H9 (cell line): Measurements from ENCODE around the gene KCTD1. TPM values are rescaled to one million over a fixed set of nuclear protein-coding genes. Genes with fewer than 3 reads are reported as not detected.
A peak's percentile ranks its signal among the peaks of the same experiment; 100 is the strongest.

Experiments
- DNase-seq: peaks from one replicate; pipeline ENCODE4 v3.0.0-alpha.2; 2017
- H2AFZ ChIP-seq: one replicate; pipeline ENCODE4 v1.6.1; 2013; ENCODE audit warnings: mild to moderate bottlenecking, low read length, control low read depth, moderate library complexity
- H2AK5ac ChIP-seq: 2 replicates; pipeline ENCODE4 v1.6.1; 2013; ENCODE audit warnings: low read length, control low read depth, mixed read lengths; ENCODE audit not compliant: insufficient read length
- H2BK120ac ChIP-seq: one replicate; pipeline ENCODE4 v1.6.1; 2013; ENCODE audit warnings: low read depth, mild to moderate bottlenecking, low read length, control low read depth, inconsistent platforms; ENCODE audit not compliant: poor library complexity, severe bottlenecking
- H2BK12ac ChIP-seq: 2 replicates; pipeline ENCODE4 v1.6.1; 2013; ENCODE audit warnings: low read length, control low read depth, mixed read lengths, low read depth; ENCODE audit not compliant: insufficient read length
- H2BK15ac ChIP-seq: 2 replicates; pipeline ENCODE4 v1.6.1; 2013; ENCODE audit warnings: low read depth, low read length, control low read depth
- H2BK20ac ChIP-seq: one replicate; pipeline ENCODE4 v1.6.1; 2013; ENCODE audit warnings: low read depth, mild to moderate bottlenecking, low read length, control low read depth, inconsistent platforms; ENCODE audit not compliant: poor library complexity, severe bottlenecking
- H2BK5ac ChIP-seq: 2 replicates; pipeline ENCODE4 v1.6.1; 2013; ENCODE audit warnings: low read length, control low read depth, mixed read lengths; ENCODE audit not compliant: insufficient read length
- H3K14ac ChIP-seq: 2 replicates; pipeline ENCODE4 v1.6.1; 2013; ENCODE audit warnings: low read length, control low read depth; ENCODE audit not compliant: insufficient read depth
- H3K18ac ChIP-seq: 2 replicates; pipeline ENCODE4 v1.6.1; 2013; ENCODE audit warnings: low read depth, mild to moderate bottlenecking, mixed read lengths, low read length, control low read depth; ENCODE audit not compliant: insufficient read length
- H3K23ac ChIP-seq: 2 replicates; pipeline ENCODE4 v1.6.1; 2013; ENCODE audit warnings: low read length, control low read depth, mixed read lengths, low read depth; ENCODE audit not compliant: insufficient read length
- H3K23me2 ChIP-seq: 2 replicates; pipeline ENCODE4 v1.6.1; 2013; ENCODE audit warnings: low read depth, mild to moderate bottlenecking, mixed read lengths, low read length, control low read depth; ENCODE audit not compliant: insufficient read length, poor library complexity, severe bottlenecking
- H3K27ac ChIP-seq: 2 replicates; pipeline ENCODE4 v1.5.1; 2013; ENCODE audit warnings: low read length, control low read depth, mixed read lengths, low read depth; ENCODE audit not compliant: insufficient read length
- H3K27me3 ChIP-seq: 2 replicates; pipeline ENCODE4 v1.6.1; 2013; ENCODE audit warnings: low read length, control low read depth, inconsistent platforms; ENCODE audit not compliant: insufficient read depth
- H3K4ac ChIP-seq: 2 replicates; pipeline ENCODE4 v1.6.1; 2013; ENCODE audit warnings: low read depth, mild to moderate bottlenecking, control low read depth, inconsistent platforms, low read length, moderate library complexity
- H3K4me1 ChIP-seq: 2 replicates; pipeline ENCODE4 v1.6.1; 2013; ENCODE audit warnings: low read length, control low read depth, inconsistent platforms; ENCODE audit not compliant: insufficient read depth
- H3K4me2 ChIP-seq: 2 replicates; pipeline ENCODE4 v1.6.1; 2013; ENCODE audit warnings: low read length, control low read depth, mixed read lengths; ENCODE audit not compliant: insufficient read length, insufficient read depth
- H3K56ac ChIP-seq: 2 replicates; pipeline ENCODE4 v1.6.1; 2013; ENCODE audit warnings: low read depth, mild to moderate bottlenecking, mixed read lengths, low read length, control low read depth; ENCODE audit not compliant: insufficient read length
- H3K79me1 ChIP-seq: 2 replicates; pipeline ENCODE4 v1.6.1; 2013; ENCODE audit warnings: low read depth, mild to moderate bottlenecking, moderate library complexity, low read length, control low read depth, inconsistent platforms; ENCODE audit not compliant: insufficient read depth, poor library complexity, severe bottlenecking
- H3K79me2 ChIP-seq: 2 replicates; pipeline ENCODE4 v1.6.1; 2013; ENCODE audit warnings: low read length, control low read depth, inconsistent platforms; ENCODE audit not compliant: insufficient read depth
- H3K9ac ChIP-seq: 2 replicates; pipeline ENCODE4 v1.6.1; 2013; ENCODE audit warnings: low read length, control low read depth, mixed read lengths; ENCODE audit not compliant: insufficient read length; ENCODE audit errors: extremely low read depth
- H3K9me3 ChIP-seq: one replicate; pipeline ENCODE4 v1.6.1; 2013; ENCODE audit warnings: low read depth, low read length, inconsistent platforms; ENCODE audit not compliant: control insufficient read depth
- H3T11ph ChIP-seq: one replicate; pipeline ENCODE4 v1.6.1; 2013; ENCODE audit warnings: mild to moderate bottlenecking, low read length, control low read depth, inconsistent platforms
- H4K20me1 ChIP-seq: one replicate; pipeline ENCODE4 v1.6.1; 2013; ENCODE audit not compliant: control insufficient read depth, insufficient read length, insufficient read depth
- H4K5ac ChIP-seq: 2 replicates; pipeline ENCODE4 v1.6.1; 2013; ENCODE audit warnings: low read depth, mild to moderate bottlenecking, mixed read lengths, low read length, control low read depth; ENCODE audit not compliant: insufficient read length
- H4K8ac ChIP-seq: replicated peaks from 2 replicates; pipeline ENCODE4 v1.6.1; 2013; ENCODE audit warnings: low read length, control low read depth, mixed read lengths, low read depth; ENCODE audit not compliant: insufficient read length
- H4K91ac ChIP-seq: 2 replicates; pipeline ENCODE4 v1.6.1; 2013; ENCODE audit warnings: low read depth, mild to moderate bottlenecking, moderate library complexity, mixed read lengths, low read length, control low read depth; ENCODE audit not compliant: insufficient read length
- H3K27ac Mint-ChIP-seq, 3 experiments: 2 replicates in 2 of 3; 3 replicates in 1 of 3; pipeline ENCODE4 v1.8.0; 2020 to 2021; ENCODE audit warnings: mixed read lengths in 3 of 3, mild to moderate bottlenecking in 1 of 3, moderate library complexity in 1 of 3
- H3K27me3 Mint-ChIP-seq: 2 replicates; pipeline ENCODE4 v1.8.0; 2021; ENCODE audit warnings: low read depth, mild to moderate bottlenecking, moderate library complexity, mixed read lengths
- H3K36me3 Mint-ChIP-seq, 3 experiments: 2 replicates in 2 of 3; 3 replicates in 1 of 3; pipeline ENCODE4 v1.8.0; 2020 to 2021; ENCODE audit warnings: low read depth in 3 of 3, mixed read lengths in 3 of 3; ENCODE audit not compliant: insufficient read depth in 1 of 3
- H3K4me1 Mint-ChIP-seq, 2 experiments: 2 replicates each; pipeline ENCODE4 v1.8.0; 2020; ENCODE audit warnings: mixed read lengths in 2 of 2
- H3K4me3 Mint-ChIP-seq, 2 experiments: 2 replicates in 1 of 2; 3 replicates in 1 of 2; pipeline ENCODE4 v1.8.0; 2020 to 2021; ENCODE audit warnings: mild to moderate bottlenecking in 2 of 2, mixed read lengths in 2 of 2, moderate library complexity in 1 of 2
- H3K9me3 Mint-ChIP-seq, 2 experiments: 2 replicates in 1 of 2; 3 replicates in 1 of 2; pipeline ENCODE4 v1.8.0; 2020; ENCODE audit warnings: mild to moderate bottlenecking in 2 of 2, mixed read lengths in 2 of 2, moderate library complexity in 1 of 2
- CTCF ChIP-seq: fragments of 200-600 bp; sonication (generic); conservative IDR thresholded peaks from 3 replicates; pipeline ENCODE4 v1.8.0; 2021; ENCODE audit warnings: antibody characterized with exemption, mild to moderate bottlenecking
- WGBS: extraction: QIAGEN DNeasy Blood & Tissue Kit; methylation state at CpG from one replicate; pipeline ENCODE4 v1.1.7; 2013; ENCODE audit warnings: missing lambda C conversion rate, low lambda C conversion rate, mixed read lengths; ENCODE audit not compliant: insufficient read length; ENCODE audit errors: extremely low coverage; 5-methylcytosine and 5-hydroxymethylcytosine counted together
- total RNA-seq: library from RNA; stranded (reverse); gene quantifications from 2 replicates; pipeline ENCODE4 v1.2.1, GENCODE V29; 2021

The KCTD1 gene
- total RNA-seq, 1 experiment from 2014 or later: 10.8 TPM

DNA sequence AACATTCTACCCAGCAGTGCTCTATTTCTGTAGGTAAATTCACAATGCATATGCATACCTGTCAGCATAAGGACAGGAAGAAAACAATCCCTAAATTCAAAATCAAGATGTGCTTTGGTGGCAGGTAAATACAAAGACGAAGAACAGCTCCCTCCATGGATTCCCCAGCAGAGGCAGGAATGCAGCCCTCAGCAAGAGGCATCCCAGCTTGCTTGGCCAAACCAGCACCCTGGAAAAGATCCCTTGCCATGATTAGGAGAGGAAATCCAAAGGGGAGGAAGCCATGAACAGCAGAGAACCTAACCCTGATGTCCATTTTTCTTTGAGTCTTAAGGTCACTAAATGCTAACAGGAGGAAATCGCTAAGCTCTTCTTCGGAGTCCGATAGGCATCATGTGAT is 91.2 kb downstream of the KCTD1 start:
- Histone ChIP-seq H3K23ac (no peak overlapping the region), H2BK12ac (no peak overlapping the region), H3K4ac (no peak overlapping the region), H2BK15ac (no peak overlapping the region), H4K20me1 (no peaks in the 10 kb centered on the region), H3K27ac (no peak overlapping the region), H2BK120ac (no peak overlapping the region), H4K8ac (no peak overlapping the region), H3K9me3 (no peaks in the 10 kb centered on the region), H2AFZ (no peak overlapping the region), H3K23me2 (no peaks in the 10 kb centered on the region), H4K5ac (no peak overlapping the region), H3K18ac (no peak overlapping the region), H3K79me1 (no peaks in the 10 kb centered on the region), H3K27me3 (no peaks in the 10 kb centered on the region), H3K56ac (no peak overlapping the region), H3K9ac (no peak overlapping the region), H3K14ac (no peak overlapping the region), H2AK5ac (no peak overlapping the region), H3T11ph (no peak overlapping the region), H2BK20ac (no peak overlapping the region), H3K4me1 (peaks cover 3% of the 10 kb centered on the region; the same call in 1 of the 2 replicates), H4K91ac (no peak overlapping the region), H3K4me2 (no peak overlapping the region), H3K79me2 (no peaks in the 10 kb centered on the region), H2BK5ac (no peak overlapping the region)
- Mint-ChIP-seq H3K4me1 (peaks cover 25 to 27% of the 10 kb centered on the region in 2 experiments), H3K27ac (peak overlapping the region; percentile 33 to 78 (median 58); a peak in 3 of 7 replicates), H3K27me3 (peaks cover 10% of the 10 kb centered on the region), H3K4me3 (peak overlapping the region in 1 of 2 experiments; percentile 18; a peak in 1 of 5 replicates), H3K36me3 (peaks cover 7 to 22% (median 7%) of the 10 kb centered on the region in 3 experiments; a peak in 5 of 7 replicates), H3K9me3 (no peaks in the 10 kb centered on the region)
- TF ChIP-seq CTCF: no peak
- no CpG with 5 or more reads among the region's 4 CpGs for WGBS
- DNase-seq: no peak
